ENCODE results near the gene PRSS3. TPM values are rescaled to one million over a fixed set of nuclear protein-coding genes. Genes with fewer than 3 reads are reported as not detected.
"Not testable (repeated sequence)": the region's sequence is repeated elsewhere in the genome, so short reads cannot be mapped to it uniquely, and the experiment has no call there.

PRSS3 gene
- total RNA-seq, 1 donor from 2014 or later, result not detected

DNA sequence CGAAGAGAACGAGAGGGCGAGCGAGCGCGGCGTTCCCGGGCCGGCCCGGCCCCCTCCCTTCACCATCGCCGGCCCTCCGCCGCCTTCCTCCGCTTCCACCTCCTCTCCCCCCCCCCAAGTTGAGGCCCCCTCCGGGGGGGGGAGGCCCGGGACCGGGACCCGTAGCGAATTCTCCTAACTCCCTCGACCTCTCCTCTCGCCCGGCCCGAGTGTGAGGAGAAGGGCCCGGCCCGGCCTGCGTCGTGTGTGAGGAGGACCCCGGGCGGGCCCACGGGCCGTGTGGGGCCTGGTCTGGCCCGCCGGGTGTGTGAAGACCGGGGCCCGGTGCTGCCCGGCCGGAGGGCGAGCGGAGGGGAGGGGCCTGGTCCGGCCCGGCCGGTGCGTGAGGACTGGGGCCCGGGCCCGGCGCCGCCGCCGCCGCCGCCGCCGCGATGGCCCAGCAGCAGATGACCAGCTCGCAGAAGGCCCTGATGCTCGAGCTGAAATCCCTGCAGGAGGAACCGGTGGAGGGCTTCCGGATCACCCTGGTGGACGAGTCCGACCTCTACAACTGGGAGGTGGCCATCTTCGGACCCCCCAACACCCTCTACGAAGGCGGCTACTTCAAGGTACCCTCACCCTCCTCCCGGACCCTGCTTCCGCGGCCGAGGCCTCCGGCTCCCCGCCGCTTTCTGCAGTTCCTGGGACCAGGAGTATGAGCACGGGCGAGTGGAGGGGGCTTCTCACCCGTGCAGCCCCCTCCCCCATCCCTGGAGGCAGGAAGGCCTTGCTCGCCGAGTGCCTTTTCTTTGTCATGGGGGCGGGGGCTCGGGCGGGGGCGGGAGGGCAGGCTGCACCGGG is 22.2 kb downstream of the PRSS3 start:
- Mint-ChIP-seq H3K27me3 (ENCODE audit: low read depth) (peaks cover 2% of the 10 kb centered on the region), H3K27ac (ENCODE audit: unreplicated experiment) (peak overlapping the region; percentile 89), H3K4me3 (peak overlapping the region; percentile 97), H3K4me1 (peaks cover 51% of the 10 kb centered on the region), H3K9me3 (no peaks in the 10 kb centered on the region), H3K36me3 (ENCODE audit: low read depth) (peaks cover 5% of the 10 kb centered on the region)
- peak; percentile 62 for DNase-seq (ENCODE audit: low read depth, low spot score)
- TF ChIP-seq, protein P1, sequence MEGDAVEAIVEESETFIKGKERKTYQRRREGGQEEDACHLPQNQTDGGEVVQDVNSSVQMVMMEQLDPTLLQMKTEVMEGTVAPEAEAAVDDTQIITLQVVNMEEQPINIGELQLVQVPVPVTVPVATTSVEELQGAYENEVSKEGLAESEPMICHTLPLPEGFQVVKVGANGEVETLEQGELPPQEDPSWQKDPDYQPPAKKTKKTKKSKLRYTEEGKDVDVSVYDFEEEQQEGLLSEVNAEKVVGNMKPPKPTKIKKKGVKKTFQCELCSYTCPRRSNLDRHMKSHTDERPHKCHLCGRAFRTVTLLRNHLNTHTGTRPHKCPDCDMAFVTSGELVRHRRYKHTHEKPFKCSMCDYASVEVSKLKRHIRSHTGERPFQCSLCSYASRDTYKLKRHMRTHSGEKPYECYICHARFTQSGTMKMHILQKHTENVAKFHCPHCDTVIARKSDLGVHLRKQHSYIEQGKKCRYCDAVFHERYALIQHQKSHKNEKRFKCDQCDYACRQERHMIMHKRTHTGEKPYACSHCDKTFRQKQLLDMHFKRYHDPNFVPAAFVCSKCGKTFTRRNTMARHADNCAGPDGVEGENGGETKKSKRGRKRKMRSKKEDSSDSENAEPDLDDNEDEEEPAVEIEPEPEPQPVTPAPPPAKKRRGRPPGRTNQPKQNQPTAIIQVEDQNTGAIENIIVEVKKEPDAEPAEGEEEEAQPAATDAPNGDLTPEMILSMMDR (conservative IDR thresholded peaks at IDR 0.05), result peak; percentile 43

DNA sequence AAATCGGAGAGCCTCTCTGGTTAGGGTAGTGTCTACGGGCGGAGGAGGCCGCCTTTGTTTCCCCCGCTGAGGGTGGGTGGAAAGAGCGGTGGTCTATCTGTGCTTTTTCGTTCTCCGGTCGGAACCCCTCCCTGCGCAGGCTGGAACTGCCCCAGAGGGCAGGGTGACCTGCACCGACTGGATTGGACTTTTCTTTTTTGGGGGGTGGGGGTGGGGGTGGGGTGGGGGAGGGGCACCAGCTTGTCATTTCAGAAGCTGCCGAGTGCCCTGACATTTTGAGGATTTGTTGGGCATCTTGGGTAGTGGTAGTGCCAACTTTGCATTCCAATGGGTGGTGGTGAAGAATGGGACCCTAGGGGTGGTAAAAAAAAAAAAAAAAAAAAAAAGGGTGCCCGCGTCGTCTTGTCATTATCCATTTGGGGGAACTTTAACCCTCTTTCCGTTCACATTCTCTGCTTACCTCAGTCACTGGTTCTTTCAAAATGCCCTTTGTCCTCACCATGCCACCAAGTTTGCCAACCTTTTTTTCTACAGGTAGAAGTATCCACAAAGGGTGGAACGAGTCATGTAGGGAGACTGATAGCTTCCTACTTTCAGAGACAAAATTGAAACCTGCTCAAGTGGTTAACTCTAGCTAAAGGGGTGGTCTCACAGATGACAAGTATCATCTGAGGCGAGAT is 22.9 kb downstream of the PRSS3 start:
- TF ChIP-seq, protein P1 (conservative IDR thresholded peaks at IDR 0.05), result no peak
- Mint-ChIP-seq H3K27ac (ENCODE audit: unreplicated experiment) (peak overlapping the region; percentile 91), H3K27me3 (ENCODE audit: low read depth) (peaks cover 2% of the 10 kb centered on the region), H3K4me3 (peak overlapping the region; percentile 97), H3K36me3 (ENCODE audit: low read depth) (peaks cover 5% of the 10 kb centered on the region), H3K9me3 (no peaks in the 10 kb centered on the region), H3K4me1 (peaks cover 51% of the 10 kb centered on the region)
- no peak for DNase-seq (ENCODE audit: low read depth, low spot score)

DNA sequence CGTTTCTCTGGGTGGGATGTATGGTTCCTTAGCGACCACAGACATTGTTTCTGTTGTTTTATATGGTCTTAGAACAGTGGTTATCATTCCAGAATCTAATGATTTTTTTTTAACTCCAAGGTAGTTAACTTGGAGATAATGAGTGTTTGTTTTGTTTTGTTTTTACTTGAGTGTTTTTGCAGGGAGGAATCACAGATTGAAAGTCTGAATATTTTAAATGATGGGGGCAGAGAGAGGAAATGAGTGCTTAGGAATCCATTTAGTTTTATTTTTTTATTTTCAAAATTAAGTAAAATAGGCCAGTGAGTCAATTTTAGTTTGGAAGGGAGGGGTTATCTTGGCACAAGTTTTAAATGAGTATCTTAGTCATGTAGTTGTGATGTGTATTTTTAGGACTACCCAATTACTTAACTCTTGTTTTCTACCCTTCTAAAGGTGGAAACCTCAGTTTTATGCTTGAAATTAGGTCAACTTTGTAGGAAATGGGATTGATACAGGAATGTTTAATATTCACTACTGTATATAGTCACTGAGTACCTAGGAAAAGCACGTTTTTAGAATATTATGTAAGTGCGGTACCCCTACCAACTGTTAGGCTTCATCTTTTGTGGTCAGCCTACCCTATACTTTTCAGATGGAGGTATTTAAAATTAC is 23.6 kb downstream of the PRSS3 start:
- TF ChIP-seq, protein P1 (conservative IDR thresholded peaks at IDR 0.05), result no peak
- Mint-ChIP-seq H3K27me3 (ENCODE audit: low read depth) (peaks cover 2% of the 10 kb centered on the region), H3K27ac (ENCODE audit: unreplicated experiment) (peak overlapping the region; percentile 91), H3K4me1 (peaks cover 47% of the 10 kb centered on the region), H3K36me3 (ENCODE audit: low read depth) (peaks cover 5% of the 10 kb centered on the region), H3K4me3 (peak overlapping the region; percentile 97), H3K9me3 (no peaks in the 10 kb centered on the region)
- DNase-seq (ENCODE audit: low read depth, low spot score), result no peak

DNA sequence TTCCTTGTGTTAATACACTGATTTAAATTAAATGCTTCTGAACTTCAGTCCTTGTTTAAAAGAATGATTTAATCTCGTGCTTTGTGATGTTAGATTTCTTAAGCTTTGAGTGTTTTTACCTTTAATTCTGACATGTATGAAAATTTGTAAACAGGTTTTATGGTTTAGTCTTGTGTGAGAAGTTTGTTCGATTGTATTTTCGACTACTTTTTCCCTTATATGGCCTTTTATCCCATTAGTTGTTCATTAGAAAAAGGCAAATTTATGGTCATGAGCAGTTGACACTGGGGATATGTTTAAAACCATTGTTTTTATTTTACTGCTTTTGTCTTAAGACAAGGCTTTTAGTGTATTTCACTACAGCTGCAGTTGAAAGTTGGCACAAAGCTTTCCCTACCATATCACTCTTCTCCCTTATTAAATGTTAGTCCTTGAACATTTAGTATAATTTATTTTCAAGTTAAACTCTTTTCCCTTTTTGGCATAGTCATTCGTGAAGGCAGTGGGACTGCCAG is 24.9 kb downstream of the PRSS3 start:
- Mint-ChIP-seq H3K4me3 (peak overlapping the region; percentile 97), H3K36me3 (ENCODE audit: low read depth) (peaks cover 5% of the 10 kb centered on the region), H3K4me1 (peaks cover 34% of the 10 kb centered on the region), H3K27ac (ENCODE audit: unreplicated experiment) (no peak overlapping the region), H3K9me3 (no peaks in the 10 kb centered on the region), H3K27me3 (ENCODE audit: low read depth) (peaks cover 2% of the 10 kb centered on the region)
- TF ChIP-seq, protein P1 (conservative IDR thresholded peaks at IDR 0.05), result no peak
- no peak for DNase-seq (ENCODE audit: low read depth, low spot score)

DNA sequence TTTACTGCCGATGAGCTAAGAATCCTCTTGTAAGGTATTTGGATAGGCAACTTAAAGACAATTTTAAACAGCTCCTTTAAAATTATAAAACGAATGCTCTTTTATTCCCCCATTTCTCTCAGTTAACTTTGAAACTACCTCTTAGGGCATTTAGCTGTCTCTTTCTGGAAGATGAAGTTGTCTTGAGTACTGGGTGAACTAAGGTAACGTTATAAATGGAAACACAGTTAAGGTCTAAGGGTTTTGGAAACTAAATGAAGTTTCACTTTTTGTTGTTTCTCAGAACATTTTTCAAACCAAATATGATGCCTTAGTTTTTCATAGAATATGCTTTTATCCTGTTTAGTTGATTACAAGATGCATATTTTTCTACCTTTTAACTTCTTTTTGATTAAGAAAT is 28.4 kb downstream of the PRSS3 start:
- DNase-seq (ENCODE audit: low read depth, low spot score), result no peak
- H3K27ac Mint-ChIP-seq (ENCODE audit: unreplicated experiment), result no peak overlapping the region
- H3K4me1 Mint-ChIP-seq, result peaks cover 19% of the 10 kb centered on the region
- peak overlapping the region; percentile 27 for H3K4me3 Mint-ChIP-seq
- TF ChIP-seq, protein P1 (conservative IDR thresholded peaks at IDR 0.05), result no peak
- peaks cover 7% of the 10 kb centered on the region for H3K36me3 Mint-ChIP-seq (ENCODE audit: low read depth)
- H3K27me3 Mint-ChIP-seq (ENCODE audit: low read depth), result no peaks in the 10 kb centered on the region
- H3K9me3 Mint-ChIP-seq, result no peaks in the 10 kb centered on the region

DNA sequence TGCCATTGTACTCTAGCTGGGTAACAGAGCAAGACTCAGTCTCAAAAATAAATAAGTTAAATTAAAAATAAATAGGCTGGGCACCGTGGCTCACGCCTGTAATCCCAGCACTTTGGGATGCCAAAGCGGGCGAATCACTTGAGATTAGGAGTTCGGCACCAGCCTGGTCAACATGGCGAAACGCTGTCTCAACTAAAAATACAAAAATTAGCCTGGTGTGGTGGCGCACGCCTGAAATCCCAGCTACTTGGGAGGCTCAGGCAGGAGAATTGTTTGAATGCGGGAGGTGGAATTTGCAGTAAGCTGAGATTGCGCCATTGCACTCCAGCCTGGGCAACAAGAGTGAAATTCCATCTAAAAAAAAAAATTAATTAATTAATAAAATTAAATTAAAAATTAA is 31.9 kb downstream of the PRSS3 start:
- not testable (repeated sequence) for H3K4me1 Mint-ChIP-seq; H3K4me3 Mint-ChIP-seq; H3K27ac Mint-ChIP-seq (ENCODE audit: unreplicated experiment); DNase-seq (ENCODE audit: low read depth, low spot score); H3K9me3 Mint-ChIP-seq; H3K27me3 Mint-ChIP-seq (ENCODE audit: low read depth); H3K36me3 Mint-ChIP-seq (ENCODE audit: low read depth)

DNA sequence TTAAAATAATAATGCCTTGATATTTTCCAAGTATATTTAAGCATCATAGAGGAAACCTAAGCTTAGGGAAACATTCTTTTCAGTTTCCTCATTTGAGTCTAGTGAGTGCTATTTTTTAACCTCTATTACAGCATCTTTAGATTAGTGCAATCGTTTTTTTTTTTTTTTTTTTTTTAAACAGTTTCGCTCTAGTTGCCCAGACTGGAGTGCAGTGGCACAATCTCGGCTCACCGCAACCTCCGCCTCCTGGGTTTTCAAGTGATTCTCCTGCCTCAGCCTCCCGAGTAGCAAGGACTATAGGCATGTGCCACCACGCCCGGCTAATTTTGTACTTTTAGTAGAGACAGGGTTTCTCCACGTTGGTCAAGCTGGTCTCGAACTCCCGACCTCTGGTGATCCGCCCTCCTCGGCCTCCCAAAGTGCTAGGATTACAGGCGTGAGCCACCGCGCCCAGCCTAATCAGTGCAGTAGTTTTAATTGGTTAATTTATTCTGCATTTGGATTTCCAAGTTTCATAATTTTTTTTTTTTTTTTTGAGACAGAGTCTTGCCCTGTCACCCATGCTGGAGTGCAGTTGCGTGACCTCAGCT is 34.4 kb downstream of the PRSS3 start:
- H3K27me3 Mint-ChIP-seq (ENCODE audit: low read depth); H3K27ac Mint-ChIP-seq (ENCODE audit: unreplicated experiment); H3K36me3 Mint-ChIP-seq (ENCODE audit: low read depth); DNase-seq (ENCODE audit: low read depth, low spot score); H3K4me3 Mint-ChIP-seq; H3K9me3 Mint-ChIP-seq; H3K4me1 Mint-ChIP-seq: not testable (repeated sequence)
